ENCODE results near the gene WIZ.

- TF ChIP-seq CTCF (IDR thresholded peaks at IDR 0.05): no peak
- TF ChIP-seq POLR2A (IDR thresholded peaks at IDR 0.05; ENCODE audit: low read depth): no peak
Observed at GRCh38 chr19:15401397-15401710, 48.4 kb downstream of the WIZ start.

All from esophagus muscularis mucosa (tissue), 3 donors.